Stimulated activated CD8-positive, alpha-beta memory T cell treated with anti-CD3 and anti-CD28 coated beads, Interleukin-12 subunit alpha, Interleukin-12 subunit beta, amount 100 ng/mL, for 24 hours (primary cell): ENCODE data around the gene ARHGEF19.
A peak's percentile ranks its signal among the peaks of the same experiment; 100 is the strongest.
"Not testable (repeated sequence)": the region's sequence is repeated elsewhere in the genome, so short reads cannot be mapped to it uniquely, and the experiment has no call there.

ENCODE experiments used
- DNase-seq: peaks from one replicate; pipeline ENCODE4 v3.0.0-alpha.2; 2020; ENCODE audit errors: extremely low read depth

Gene ARHGEF19

GRCh38 chr1:16204634-16205333 lies 7.7 kb downstream of the ARHGEF19 start:
- no peak for DNase-seq

- DNase-seq: no peak
Observed at GRCh38 chr1:16204216-16204615, 8.2 kb downstream of the ARHGEF19 start.

GRCh38 chr1:16203550-16203949 lies 8.9 kb downstream of the ARHGEF19 start:
- no peak for DNase-seq

- no peak for DNase-seq
Observed at GRCh38 chr1:16202281-16203210, 9.9 kb downstream of the ARHGEF19 start.

GRCh38 chr1:16199700-16200099 lies 12.8 kb downstream of the ARHGEF19 start:
- DNase-seq: no peak

GRCh38 chr1:16199157-16199501 lies 13.3 kb downstream of the ARHGEF19 start:
- DNase-seq: no peak

- no peak for DNase-seq
Observed at GRCh38 chr1:16198444-16199156, 13.9 kb downstream of the ARHGEF19 start.

GRCh38 chr1:16196874-16197273 lies 15.6 kb downstream of the ARHGEF19 start:
- DNase-seq: no peak

- DNase-seq: not testable (repeated sequence)
Observed at GRCh38 chr1:16196139-16196538, 16.3 kb downstream of the ARHGEF19 start.

- no peak for DNase-seq
Observed at GRCh38 chr1:16195518-16195905, 16.9 kb downstream of the ARHGEF19 start.

GRCh38 chr1:16191916-16192546 lies 20.4 kb downstream of the ARHGEF19 start:
- no peak for DNase-seq

- no peak for DNase-seq
Observed at GRCh38 chr1:16191309-16191708, 21.1 kb downstream of the ARHGEF19 start.

- DNase-seq: no peak
Observed at GRCh38 chr1:16189921-16190621, 22.4 kb downstream of the ARHGEF19 start.

- no peak for DNase-seq
Observed at GRCh38 chr1:16189003-16189402, 23.4 kb downstream of the ARHGEF19 start.

GRCh38 chr1:16187748-16188401 lies 24.6 kb downstream of the ARHGEF19 start:
- peak; percentile 37 for DNase-seq

- DNase-seq: no peak
Observed at GRCh38 chr1:16186655-16187235, 25.7 kb downstream of the ARHGEF19 start.

GRCh38 chr1:16184557-16185303 lies 27.7 kb downstream of the ARHGEF19 start:
- no peak for DNase-seq

- no peak for DNase-seq
Observed at GRCh38 chr1:16183765-16184556, 28.5 kb downstream of the ARHGEF19 start.

GRCh38 chr1:16183179-16183578 lies 29.3 kb downstream of the ARHGEF19 start:
- no peak for DNase-seq
